Transverse colon (tissue), 4 donors: ENCODE data around the gene GALNT6. TPM values are rescaled to one million over a fixed set of nuclear protein-coding genes. Genes with fewer than 3 reads are reported as not detected.

Experiments
- DNase-seq: peaks from one replicate; pipeline ENCODE4 v3.0.0-alpha.2; 2019
- H3K27ac ChIP-seq, 4 donors: fragments of 200-600 bp; sonication (generic); 2 replicates each; pipeline ENCODE4 v1.5.1; 2016 to 2018; ENCODE audit warnings: inconsistent platforms in 4 of 4
- H3K27me3 ChIP-seq: fragments of 200-600 bp; sonication (generic); 2 replicates; pipeline ENCODE4 v1.5.1; 2017; ENCODE audit warnings: inconsistent platforms
- H3K36me3 ChIP-seq, 4 donors: fragments of 200-600 bp; sonication (generic); 2 replicates each; pipeline ENCODE4 v1.5.1; 2017 to 2019; ENCODE audit warnings: inconsistent platforms in 4 of 4
- H3K4me1 ChIP-seq, 4 donors: fragments of 200-600 bp; sonication (generic); 2 replicates each; pipeline ENCODE4 v1.5.1; 2017 to 2020; ENCODE audit warnings: inconsistent platforms in 4 of 4
- H3K4me3 ChIP-seq, 4 donors: fragments of 200-600 bp; sonication (generic); 1 replicate in 1 of 4; 2 replicates in 3 of 4; pipeline versions ENCODE4 v1.5.1 to v1.6.1; 2017 to 2019; ENCODE audit warnings: inconsistent platforms in 4 of 4
- H3K9me3 ChIP-seq, 2 donors: fragments of 200-600 bp; sonication (generic); 2 replicates each; pipeline ENCODE4 v1.5.1; 2017 to 2019; ENCODE audit warnings: inconsistent platforms in 2 of 2
- EP300 ChIP-seq: sonication (generic); formaldehyde crosslinking; IDR thresholded peaks from one replicate; pipeline ENCODE4 v1.6.1; 2017; ENCODE audit warnings: antibody characterized with exemption, low read depth
- POLR2A ChIP-seq: fragments of 450-650 bp; IDR thresholded peaks from one replicate; pipeline ENCODE4 v1.6.1; 2016; ENCODE audit warnings: antibody characterized with exemption, mild to moderate bottlenecking, moderate library complexity
- POLR2AphosphoS5 ChIP-seq, 3 donors: sonication (generic); formaldehyde crosslinking; IDR thresholded peaks; one replicate each; pipeline ENCODE4 v1.6.1; 2016; ENCODE audit warnings: antibody characterized with exemption in 3 of 3
- WGBS, 2 donors: methylation state at CpG; one replicate each; pipeline ENCODE4 v1.1.5; 2018; ENCODE audit warnings: low coverage in 1 of 2; 5-methylcytosine and 5-hydroxymethylcytosine counted together
- in situ Hi-C, 4 donors: fragments of 200-750 bp; cut with MboI; loops; one replicate each; pipeline versions ENCODE4 v1.15.0 to v1.15.1; 2017; ENCODE audit warnings: low sequenced_read_pairs in 3 of 4, low pct_ligation_motif_present in 1 of 4, low pct_unique_long_range_greater_than_20kb in 1 of 4
- intact Hi-C: fragments of 100-400 bp; cut with DNase I; formaldehyde crosslinking; loops from one replicate; pipeline ENCODE4 v1.15.1; 2023; ENCODE audit warnings: low total_unique reads
- total RNA-seq, 4 donors: library from RNA; depleted of rRNA; stranded (reverse); fragments of >200 nt; gene quantifications; one replicate each; pipeline ENCODE4 v1.1.0, GENCODE V29; 2016
- TF ChIP-seq, protein P1 (sequence below), 5 experiments: fragments of 200-600 bp in 3 of 5; fragments of 450-650 bp in 2 of 5; sonication (generic) in 3 of 5; IDR thresholded peaks; 1 replicate in 2 of 5; 2 replicates in 3 of 5; pipeline ENCODE4 v1.5.1; 2016 to 2017; ENCODE audit warnings: antibody characterized with exemption in 5 of 5, inconsistent platforms in 3 of 5, mild to moderate bottlenecking in 2 of 5, moderate library complexity in 1 of 5

GALNT6 gene
- total RNA-seq, 4 donors from 2014 or later: 17.5 to 52.7 (median 26.8) TPM

GRCh38 chr12:51381226-51382079 is 9.8 kb downstream of the GALNT6 start:
- TF ChIP-seq POLR2A (no peak), POLR2AphosphoS5 (IDR thresholded peaks at IDR 0.05) (no peak), EP300 (no peak)
- TF ChIP-seq, protein P1, sequence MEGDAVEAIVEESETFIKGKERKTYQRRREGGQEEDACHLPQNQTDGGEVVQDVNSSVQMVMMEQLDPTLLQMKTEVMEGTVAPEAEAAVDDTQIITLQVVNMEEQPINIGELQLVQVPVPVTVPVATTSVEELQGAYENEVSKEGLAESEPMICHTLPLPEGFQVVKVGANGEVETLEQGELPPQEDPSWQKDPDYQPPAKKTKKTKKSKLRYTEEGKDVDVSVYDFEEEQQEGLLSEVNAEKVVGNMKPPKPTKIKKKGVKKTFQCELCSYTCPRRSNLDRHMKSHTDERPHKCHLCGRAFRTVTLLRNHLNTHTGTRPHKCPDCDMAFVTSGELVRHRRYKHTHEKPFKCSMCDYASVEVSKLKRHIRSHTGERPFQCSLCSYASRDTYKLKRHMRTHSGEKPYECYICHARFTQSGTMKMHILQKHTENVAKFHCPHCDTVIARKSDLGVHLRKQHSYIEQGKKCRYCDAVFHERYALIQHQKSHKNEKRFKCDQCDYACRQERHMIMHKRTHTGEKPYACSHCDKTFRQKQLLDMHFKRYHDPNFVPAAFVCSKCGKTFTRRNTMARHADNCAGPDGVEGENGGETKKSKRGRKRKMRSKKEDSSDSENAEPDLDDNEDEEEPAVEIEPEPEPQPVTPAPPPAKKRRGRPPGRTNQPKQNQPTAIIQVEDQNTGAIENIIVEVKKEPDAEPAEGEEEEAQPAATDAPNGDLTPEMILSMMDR (IDR thresholded peaks at IDR 0.05): no peak
- Histone ChIP-seq H3K4me1 (no peaks in the 10 kb centered on the region), H3K36me3 (no peaks in the 10 kb centered on the region), H3K9me3 (no peaks in the 10 kb centered on the region), H3K27ac (no peak overlapping the region), H3K4me3 (no peak overlapping the region), H3K27me3 (no peaks in the 10 kb centered on the region)
- WGBS, 2 donors: 58 to 90% methylated on average over 3 to 5 of the region's 5 CpGs
- intact Hi-C loops: no loop called here
- in situ Hi-C loops: no loop called here
- DNase-seq: no peak

- Histone ChIP-seq H3K9me3 (no peaks in the 10 kb centered on the region), H3K4me3 (no peak overlapping the region), H3K27me3 (no peaks in the 10 kb centered on the region), H3K36me3 (no peaks in the 10 kb centered on the region), H3K27ac (no peak overlapping the region), H3K4me1 (no peaks in the 10 kb centered on the region)
- in situ Hi-C loops: no loop called here
- DNase-seq: no peak
- no peak for TF ChIP-seq POLR2AphosphoS5 (IDR thresholded peaks at IDR 0.05)
- no peak for TF ChIP-seq POLR2A
- TF ChIP-seq, protein P1 (IDR thresholded peaks at IDR 0.05): no peak
- TF ChIP-seq EP300: no peak
- intact Hi-C loops: no loop called here
- WGBS, 2 donors: 94 to 100% methylated on average over 1 to 10 of the region's 11 CpGs
Observed at GRCh38 chr12:51379571-51379970, 11.6 kb downstream of the GALNT6 start.

- WGBS, 2 donors: 92 to 100% methylated on average over 1 to 2 of the region's 2 CpGs
- Histone ChIP-seq H3K4me3 (no peak overlapping the region), H3K27me3 (no peaks in the 10 kb centered on the region), H3K36me3 (no peaks in the 10 kb centered on the region), H3K27ac (no peak overlapping the region), H3K9me3 (no peaks in the 10 kb centered on the region), H3K4me1 (no peaks in the 10 kb centered on the region)
- TF ChIP-seq POLR2AphosphoS5 (IDR thresholded peaks at IDR 0.05) (no peak), POLR2A (no peak), EP300 (no peak)
- TF ChIP-seq, protein P1 (IDR thresholded peaks at IDR 0.05): no peak
- intact Hi-C loops: no loop called here
- in situ Hi-C loops: no loop called here
- no peak for DNase-seq
Observed at GRCh38 chr12:51378749-51379148, 12.5 kb downstream of the GALNT6 start.

DNA sequence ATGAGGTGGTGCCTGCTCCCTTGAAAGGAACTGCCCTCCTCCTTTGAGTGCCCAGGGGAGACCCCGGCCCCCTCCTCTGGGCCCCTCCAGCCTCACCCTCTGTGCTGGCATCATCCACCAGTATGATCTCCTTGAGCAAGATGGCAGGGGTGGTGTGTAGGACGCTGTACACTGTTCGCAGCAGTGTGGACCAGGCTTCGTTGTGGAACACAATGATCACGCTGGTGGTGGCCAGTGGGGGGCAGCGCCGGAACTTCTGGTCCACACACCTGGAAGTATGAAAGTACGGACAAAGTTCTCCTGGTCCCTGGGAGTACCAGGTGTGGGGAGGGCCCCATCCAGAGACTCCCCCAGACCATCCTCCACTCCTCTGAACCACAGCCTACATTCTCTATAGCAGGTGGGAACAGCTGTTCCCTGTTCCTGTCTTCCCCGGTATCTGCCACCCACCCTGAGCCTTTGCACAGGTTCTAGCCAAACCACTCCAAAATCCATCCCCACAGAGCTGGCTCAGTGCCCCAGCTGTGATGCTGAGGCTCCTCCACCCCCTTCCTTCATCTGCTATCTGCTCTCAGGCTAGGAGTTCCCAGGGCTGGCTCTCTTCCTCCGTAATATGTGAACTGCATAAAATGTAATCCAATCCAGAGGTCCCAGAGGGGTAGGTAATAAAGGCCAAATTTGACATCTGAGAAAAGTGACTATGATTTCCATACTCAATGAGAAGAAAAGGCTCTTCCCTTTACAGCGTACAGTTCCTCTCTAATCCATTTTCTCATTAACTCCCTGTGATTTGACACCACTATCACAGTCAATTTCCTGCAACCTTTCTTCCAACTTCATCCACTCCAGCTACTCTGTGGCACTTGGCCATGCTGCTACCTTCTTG is 13.9 kb downstream of the GALNT6 start:
- Histone ChIP-seq H3K27me3 (no peaks in the 10 kb centered on the region), H3K4me1 (no peaks in the 10 kb centered on the region), H3K36me3 (no peaks in the 10 kb centered on the region), H3K9me3 (no peaks in the 10 kb centered on the region), H3K4me3 (no peak overlapping the region), H3K27ac (no peak overlapping the region)
- intact Hi-C loops (no loop called here), in situ Hi-C loops (no loop called here)
- TF ChIP-seq, protein P1 (IDR thresholded peaks at IDR 0.05): no peak
- no peak for TF ChIP-seq POLR2A
- no peak for TF ChIP-seq EP300
- WGBS, 2 donors: 81% methylated on average over 11 of the region's 11 CpGs; no CpG with 5 or more reads in 1 of the 2 donors
- DNase-seq: no peak
